GM23248 (cell line): ENCODE data around the gene RHEB. TPM values are rescaled to one million over a fixed set of nuclear protein-coding genes. Genes with fewer than 3 reads are reported as not detected.

Experiments
- DNase-seq: peaks from one replicate; pipeline ENCODE4 v3.0.0-alpha.2; 2015
- H2AFZ ChIP-seq: fragments of 200-600 bp; sonication (generic); 2 replicates; pipeline ENCODE4 v1.6.1; 2016; ENCODE audit warnings: antibody characterized with exemption
- H3F3A ChIP-seq: fragments of 200-600 bp; sonication (generic); 2 replicates; pipeline ENCODE4 v1.6.1; 2016; ENCODE audit warnings: mild to moderate bottlenecking, antibody characterized with exemption, mixed run types; ENCODE audit not compliant: insufficient read depth
- H3K27ac ChIP-seq: fragments of 200-600 bp; sonication (generic); 2 replicates; pipeline ENCODE4 v1.5.1; 2016; ENCODE audit warnings: mild to moderate bottlenecking
- H3K27me3 ChIP-seq: fragments of 200-600 bp; sonication (generic); replicated peaks from 2 replicates; pipeline ENCODE4 v1.6.1; 2016; ENCODE audit warnings: mild to moderate bottlenecking; ENCODE audit not compliant: insufficient read depth
- H3K36me3 ChIP-seq: fragments of 200-600 bp; sonication (generic); 2 replicates; pipeline ENCODE4 v1.6.1; 2016; ENCODE audit warnings: low read depth, mild to moderate bottlenecking
- H3K4me1 ChIP-seq: fragments of 200-600 bp; sonication (generic); 2 replicates; pipeline ENCODE4 v1.6.1; 2016; ENCODE audit warnings: mild to moderate bottlenecking; ENCODE audit not compliant: insufficient read depth
- H3K4me2 ChIP-seq: fragments of 200-600 bp; sonication (generic); one replicate; pipeline ENCODE4 v1.6.1; 2016; ENCODE audit warnings: mild to moderate bottlenecking; ENCODE audit not compliant: unreplicated experiment
- H3K4me3 ChIP-seq: fragments of 200-600 bp; sonication (generic); 2 replicates; pipeline ENCODE4 v1.5.1; 2016; ENCODE audit warnings: mild to moderate bottlenecking
- H3K79me2 ChIP-seq: fragments of 200-600 bp; sonication (generic); 2 replicates; pipeline ENCODE4 v1.6.1; 2016; ENCODE audit warnings: mild to moderate bottlenecking; ENCODE audit not compliant: insufficient read depth
- H3K9ac ChIP-seq: fragments of 200-600 bp; sonication (generic); 2 replicates; pipeline ENCODE4 v1.6.1; 2016; ENCODE audit warnings: mild to moderate bottlenecking
- H3K9me2 ChIP-seq: fragments of 200-600 bp; sonication (generic); 2 replicates; pipeline ENCODE4 v1.6.1; 2016; ENCODE audit warnings: mixed run types, mild to moderate bottlenecking, moderate library complexity; ENCODE audit not compliant: insufficient read depth
- H3K9me3 ChIP-seq: fragments of 200-600 bp; sonication (generic); one replicate; pipeline ENCODE4 v1.6.1; 2017; ENCODE audit warnings: low read depth
- H4K20me1 ChIP-seq: fragments of 200-600 bp; sonication (generic); 2 replicates; pipeline ENCODE4 v1.6.0; 2016; ENCODE audit not compliant: insufficient read depth
- EZH2 ChIP-seq: fragments of 200-600 bp; sonication (generic); IDR thresholded peaks from 2 replicates; pipeline ENCODE4 v1.6.1; 2018; ENCODE audit warnings: antibody characterized with exemption, mild to moderate bottlenecking; ENCODE audit not compliant: insufficient read depth, poor library complexity, severe bottlenecking
- EZH2phosphoT487 ChIP-seq: fragments of 200-600 bp; sonication (generic); IDR thresholded peaks from 2 replicates; pipeline ENCODE4 v1.6.1; 2018; ENCODE audit warnings: antibody characterized with exemption, moderate library complexity, mild to moderate bottlenecking, low read depth; ENCODE audit not compliant: insufficient read depth
- WGBS, 2 experiments: methylation state at CpG; one replicate each; pipeline ENCODE4 v1.1.6; 2015 to 2017; ENCODE audit warnings: low lambda C conversion rate in 2 of 2, low coverage in 1 of 2; ENCODE audit errors: missing lambda C conversion rate in 2 of 2; 5-methylcytosine and 5-hydroxymethylcytosine counted together
- in situ Hi-C: fragments of 300-500 bp; cut with MboI; formaldehyde crosslinking; loops from 2 replicates; pipeline ENCODE4 v1.15.0; 2020
- microRNA-seq: library from miRNA; unstranded; fragments of <30 nt; microRNA quantifications from one replicate; pipeline ENCODE4, GENCODE V29; 2016; ENCODE audit warnings: borderline number of aligned reads
- polyA plus RNA-seq: library from polyadenylated mRNA; unstranded; fragments of >200 nt; fragmentation: Nextera tagmentation; extraction: Ambion mirVana; gene quantifications from 2 replicates; pipeline ENCODE4 v1.2.1, GENCODE V29; 2016
- small RNA-seq: library from RNA; depleted of rRNA; stranded (forward); fragments of <200 nt; gene quantifications from one replicate; pipeline ENCODE3, GENCODE V24; 2014; ENCODE audit warnings: low read depth, low replicate concordance
- total RNA-seq: library from RNA; depleted of rRNA; stranded (reverse); fragments of >200 nt; shearing (Covaris generic); gene quantifications from 2 replicates; pipeline ENCODE4 v1.2.3, GENCODE V29; 2014; rRNA removed

RHEB gene
- total and polyA plus RNA-seq, 2 experiments from 2014 or later: 86.4 to 235 TPM

GRCh38 chr7:151416112-151416940 is 103.4 kb downstream of the RHEB start:
- WGBS, 2 experiments: 43 to 48% methylated on average over 10 of the region's 10 CpGs
- Histone ChIP-seq H3K27ac (no peak overlapping the region), H3K9me2 (no peaks in the 10 kb centered on the region), H4K20me1 (no peaks in the 10 kb centered on the region), H3K79me2 (no peaks in the 10 kb centered on the region), H3K4me1 (no peaks in the 10 kb centered on the region), H2AFZ (no peak overlapping the region), H3K9ac (no peak overlapping the region), H3K9me3 (peaks cover 4% of the 10 kb centered on the region), H3K4me2 (no peak overlapping the region), H3K36me3 (no peaks in the 10 kb centered on the region), H3K4me3 (no peak overlapping the region), H3K27me3 (peaks cover 35% of the 10 kb centered on the region), H3F3A (no peaks in the 10 kb centered on the region)
- no peak for TF ChIP-seq EZH2
- no peak for TF ChIP-seq EZH2phosphoT487
- no peak for DNase-seq
- in situ Hi-C loops: no loop called here

Small RNA genes lying within 50 kb of the gene (microRNA-seq; reads per million reads assigned to microRNA genes)
- not detected for gene MIR3907

Small RNA genes lying within 50 kb of the gene (small RNA-seq; reads per million reads assigned to genes)
- gene MIR3907 (not detected), gene RN7SL76P (not detected)

Other genes with a start within 250 kb of the RHEB start
- gene NUB1, start 178.1 kb downstream of the RHEB start, total RNA-seq: 43.4 and 60.3 TPM in 2 replicates
- 41.7 and 48.0 TPM in 2 replicates for gene NUB1, start 178.1 kb downstream of the RHEB start, polyA plus RNA-seq
- gene WDR86, start 109.9 kb downstream of the RHEB start, total RNA-seq: 0.25 TPM in 1 of 2 replicates, not detected in the other
- not detected in 2 replicates for gene WDR86, start 109.9 kb downstream of the RHEB start, polyA plus RNA-seq
- gene CRYGN, start 79.8 kb downstream of the RHEB start, total RNA-seq: not detected in 2 replicates
- gene CRYGN, start 79.8 kb downstream of the RHEB start, polyA plus RNA-seq: not detected in 2 replicates